GM23338 (cell line): ENCODE measurements around the gene ZNF106. TPM values are rescaled to one million over a fixed set of nuclear protein-coding genes. Genes with fewer than 3 reads are reported as not detected.

Experiments used
- ATAC-seq: fragments of 200-7000 bp; cut with Tn5 transposase; 3 replicates; pipeline ENCODE4 v1.9.1; 2020
- DNase-seq: peaks from one replicate; pipeline ENCODE4 v3.0.0-alpha.2; 2015; ENCODE audit warnings: low spot score
- H2AFZ ChIP-seq: fragments of 200-600 bp; sonication (generic); 2 replicates; pipeline ENCODE4 v1.8.0; 2016; ENCODE audit warnings: antibody characterized with exemption, mild to moderate bottlenecking, moderate library complexity
- H3F3A ChIP-seq: fragments of 200-600 bp; sonication (generic); replicated peaks from 2 replicates; pipeline ENCODE4 v1.8.0; 2017; ENCODE audit warnings: antibody characterized with exemption, mixed run types, low read depth
- H3K27ac ChIP-seq: fragments of 200-600 bp; sonication (generic); 2 replicates; pipeline ENCODE4 v1.6.1; 2016; ENCODE audit warnings: low read depth
- H3K27me3 ChIP-seq: fragments of 200-600 bp; sonication (generic); 2 replicates; pipeline ENCODE4 v1.8.0; 2016; ENCODE audit warnings: mild to moderate bottlenecking, mixed run types, moderate library complexity; ENCODE audit not compliant: insufficient read depth
- H3K36me3 ChIP-seq: fragments of 200-600 bp; sonication (generic); 2 replicates; pipeline ENCODE4 v1.8.0; 2016; ENCODE audit warnings: mild to moderate bottlenecking; ENCODE audit not compliant: insufficient read depth
- H3K4me1 ChIP-seq: fragments of 200-600 bp; sonication (generic); 2 replicates; pipeline ENCODE4 v1.8.0; 2016; ENCODE audit warnings: mild to moderate bottlenecking, moderate library complexity; ENCODE audit not compliant: insufficient read depth
- H3K4me2 ChIP-seq: fragments of 200-600 bp; sonication (generic); 2 replicates; pipeline ENCODE4 v1.7.1; 2017; ENCODE audit warnings: mixed run types
- H3K4me3 ChIP-seq: fragments of 200-600 bp; sonication (generic); 2 replicates; pipeline ENCODE4 v1.6.1; 2016; ENCODE audit warnings: mixed run types
- H3K79me2 ChIP-seq: fragments of 200-600 bp; sonication (generic); replicated peaks from 2 replicates; pipeline ENCODE4 v1.8.0; 2017; ENCODE audit warnings: mild to moderate bottlenecking; ENCODE audit not compliant: insufficient read depth
- H3K9me2 ChIP-seq: fragments of 200-600 bp; sonication (generic); 2 replicates; pipeline ENCODE4 v1.8.0; 2017; ENCODE audit not compliant: insufficient read depth
- H4K20me1 ChIP-seq: fragments of 200-600 bp; sonication (generic); replicated peaks from 2 replicates; pipeline ENCODE4 v1.8.0; 2017; ENCODE audit warnings: mild to moderate bottlenecking; ENCODE audit not compliant: insufficient read depth
- H3K27ac Mint-ChIP-seq: 2 replicates; pipeline ENCODE4 v1.8.0; 2020; ENCODE audit warnings: inconsistent platforms, mild to moderate bottlenecking, moderate library complexity, mixed read lengths
- H3K27me3 Mint-ChIP-seq: 3 replicates; pipeline ENCODE4 v1.8.0; 2022; ENCODE audit warnings: low read depth, mild to moderate bottlenecking, moderate library complexity, mixed read lengths, inconsistent platforms; ENCODE audit not compliant: insufficient read depth, poor library complexity
- H3K36me3 Mint-ChIP-seq: 3 replicates; pipeline ENCODE4 v1.8.0; 2021; ENCODE audit warnings: low read depth, mild to moderate bottlenecking, inconsistent platforms, moderate library complexity, mixed read lengths
- H3K4me1 Mint-ChIP-seq: 3 replicates; pipeline ENCODE4 v1.8.0; 2020; ENCODE audit warnings: mild to moderate bottlenecking, inconsistent platforms, mixed read lengths
- H3K4me3 Mint-ChIP-seq: 3 replicates; pipeline ENCODE4 v1.8.0; 2021; ENCODE audit warnings: moderate library complexity, mild to moderate bottlenecking, inconsistent platforms, mixed read lengths
- H3K9me3 Mint-ChIP-seq: 3 replicates; pipeline ENCODE4 v1.8.0; 2020; ENCODE audit warnings: moderate library complexity, mild to moderate bottlenecking, inconsistent platforms, mixed read lengths
- CREB1 ChIP-seq: fragments of 250-450 bp; sonication (Bioruptor Pico); IDR thresholded peaks from 2 replicates; pipeline ENCODE4 v1.5.0; 2020; ENCODE audit warnings: low read depth, mild to moderate bottlenecking, moderate library complexity
- ETS1 ChIP-seq: IDR thresholded peaks from 2 replicates; pipeline ENCODE4 v1.6.1; 2016; ENCODE audit warnings: antibody characterized with exemption
- EZH2 ChIP-seq: fragments of 200-600 bp; sonication (generic); IDR thresholded peaks from one replicate; pipeline ENCODE4 v1.8.0; 2017; ENCODE audit warnings: antibody characterized with exemption, mild to moderate bottlenecking, low read depth; ENCODE audit not compliant: unreplicated experiment
- JUNB ChIP-seq: IDR thresholded peaks from one replicate; pipeline ENCODE4 v1.6.1; 2016; ENCODE audit warnings: antibody characterized with exemption; ENCODE audit not compliant: unreplicated experiment
- NANOG ChIP-seq: IDR thresholded peaks from 2 replicates; pipeline ENCODE4 v1.6.1; 2016; ENCODE audit warnings: antibody characterized with exemption, borderline replicate concordance
- POLR2AphosphoS5 ChIP-seq: IDR thresholded peaks from 2 replicates; pipeline ENCODE4 v1.6.1; 2016; ENCODE audit warnings: antibody characterized with exemption, low read depth
- REST ChIP-seq: IDR thresholded peaks from one replicate; pipeline ENCODE4 v1.6.1; 2018; ENCODE audit warnings: antibody characterized with exemption; ENCODE audit not compliant: unreplicated experiment
- ZNF462 ChIP-seq: fragments of 250-450 bp; sonication (Bioruptor Pico); IDR thresholded peaks from 2 replicates; pipeline ENCODE4 v1.5.0; 2020; ENCODE audit warnings: mild to moderate bottlenecking, moderate library complexity
- long read RNA-seq: library from polyadenylated mRNA; unstranded; transcript quantifications from one replicate; pipeline ENCODE4 v2.0.0, GENCODE V29; 2020; ENCODE audit not compliant: unreplicated experiment
- polyA plus RNA-seq: library from polyadenylated mRNA; unstranded; fragments of >200 nt; fragmentation: Nextera tagmentation; extraction: Ambion mirVana; gene quantifications from 2 replicates; pipeline ENCODE4 v1.2.1, GENCODE V29; 2016
- total RNA-seq: library from RNA; depleted of rRNA; stranded (reverse); fragments of >200 nt; shearing (Covaris generic); gene quantifications from 2 replicates; pipeline ENCODE4 v1.2.3, GENCODE V29; 2014; rRNA removed

Gene ZNF106
- total RNA-seq (46.5 and 48.0 TPM in 2 replicates), polyA plus RNA-seq (39.6 and 53.7 TPM in 2 replicates)
- long read RNA-seq, partial matches to known transcripts = 39 of 45 reads
- long read RNA-seq, other reads (novel, unspliced or antisense) = 6 of 45 reads

GRCh38 chr15:42490671-42491538 lies at the start of gene ZNF106:
TSS of gene ZNF106 (minus strand) at chr15:42491141. CDS start at chr15:42472289, 18,852 bp downstream.
- Mint-ChIP-seq H3K27me3 (peaks cover 17% of the 10 kb centered on the region), H3K4me3 (peak within 1 kb of the TSS; percentile 95), H3K36me3 (no peaks in the 10 kb centered on the region; the same call in 2 of the 3 replicates), H3K4me1 (peaks cover 9% of the 10 kb centered on the region; the same call in 2 of the 3 replicates), H3K27ac (peak within 1 kb of the TSS; percentile 99), H3K9me3 (no peaks in the 10 kb centered on the region)
- Histone ChIP-seq H3K36me3 (no peaks in the 10 kb centered on the region), H3K79me2 (peaks cover 40% of the 10 kb centered on the region), H3K4me3 (peak within 1 kb of the TSS; percentile 72), H3F3A (no peaks in the 10 kb centered on the region), H2AFZ (peak within 1 kb of the TSS; percentile 57), H4K20me1 (no peaks in the 10 kb centered on the region; the same call in 1 of the 2 replicates), H3K4me2 (peak within 1 kb of the TSS; percentile 79), H3K27me3 (no peaks in the 10 kb centered on the region), H3K27ac (peak within 1 kb of the TSS; percentile 96), H3K4me1 (peaks cover 10% of the 10 kb centered on the region; the same call in 1 of the 2 replicates), H3K9me2 (no peaks in the 10 kb centered on the region)
- DNase-seq (peak; percentile 96), ATAC-seq (peak; percentile 78)
- peak; percentile 82 for TF ChIP-seq POLR2AphosphoS5
- TF ChIP-seq ZNF462 (CRISPR knock-in tag) = no peak
- no peak for TF ChIP-seq REST
- TF ChIP-seq ETS1 = peak; percentile 78
- TF ChIP-seq NANOG = no peak
- TF ChIP-seq EZH2 = no peak
- peak; percentile 94 for TF ChIP-seq CREB1 (CRISPR knock-in tag)
- no peak for TF ChIP-seq JUNB
